Posterior cingulate gyrus (tissue), 11 donors: ENCODE measurements around the gene CDY2B.
"Not testable (repeated sequence)": the region's sequence is repeated elsewhere in the genome, so short reads cannot be mapped to it uniquely, and the experiment has no call there.

Experiments used
- DNase-seq, 10 donors: peaks; one replicate each; pipeline versions ENCODE4 v3.0.0 to v3.0.0-alpha.2; 2020 to 2021; ENCODE audit warnings: mixed read lengths in 3 of 10
- intact Hi-C: fragments of 100-400 bp; cut with DNase I; formaldehyde crosslinking; loops from one replicate; pipeline ENCODE4 v1.15.1; 2023

Gene CDY2B, protein sequence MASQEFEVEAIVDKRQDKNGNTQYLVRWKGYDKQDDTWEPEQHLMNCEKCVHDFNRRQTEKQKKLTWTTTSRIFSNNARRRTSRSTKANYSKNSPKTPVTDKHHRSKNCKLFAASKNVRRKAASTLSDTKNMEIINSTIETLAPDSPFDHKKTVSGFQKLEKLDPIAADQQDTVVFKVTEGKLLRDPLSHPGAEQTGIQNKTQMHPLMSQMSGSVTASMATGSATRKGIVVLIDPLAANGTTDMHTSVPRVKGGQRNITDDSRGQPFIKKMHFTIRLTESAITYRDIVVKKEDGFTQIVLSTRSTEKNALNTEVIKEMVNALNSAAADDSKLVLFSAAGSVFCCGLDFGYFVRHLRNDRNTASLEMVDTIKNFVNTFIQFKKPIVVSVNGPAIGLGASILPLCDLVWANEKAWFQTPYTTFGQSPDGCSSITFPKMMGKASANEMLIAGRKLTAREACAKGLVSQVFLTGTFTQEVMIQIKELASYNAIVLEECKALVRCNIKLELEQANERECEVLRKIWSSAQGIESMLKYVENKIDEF

DNA sequence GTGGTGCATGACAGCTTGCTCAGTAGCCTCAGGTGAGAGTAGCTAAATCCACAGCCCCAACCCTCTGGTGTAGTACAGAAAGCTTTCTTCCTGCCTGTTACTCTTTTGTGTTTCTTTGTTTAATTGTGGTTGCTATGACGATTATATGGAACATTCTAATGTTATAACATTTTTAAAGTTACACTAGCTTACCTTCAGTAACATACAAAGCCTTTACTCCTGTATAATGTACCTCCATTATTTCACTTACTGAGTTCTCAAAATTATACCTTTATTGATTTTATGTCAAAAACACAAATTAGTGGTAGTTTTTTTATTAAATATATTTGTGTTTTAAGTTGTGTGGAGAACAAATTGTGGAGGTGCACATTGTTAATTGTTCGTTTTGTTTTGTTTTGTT lies at the start of gene CDY2B:
Gene CDY2B (minus strand): TSS at position 101 of the 400 bp plus-strand sequence. CDS start 328 bp downstream, outside the sequence.
- intact Hi-C loops, result not testable (repeated sequence)

DNA sequence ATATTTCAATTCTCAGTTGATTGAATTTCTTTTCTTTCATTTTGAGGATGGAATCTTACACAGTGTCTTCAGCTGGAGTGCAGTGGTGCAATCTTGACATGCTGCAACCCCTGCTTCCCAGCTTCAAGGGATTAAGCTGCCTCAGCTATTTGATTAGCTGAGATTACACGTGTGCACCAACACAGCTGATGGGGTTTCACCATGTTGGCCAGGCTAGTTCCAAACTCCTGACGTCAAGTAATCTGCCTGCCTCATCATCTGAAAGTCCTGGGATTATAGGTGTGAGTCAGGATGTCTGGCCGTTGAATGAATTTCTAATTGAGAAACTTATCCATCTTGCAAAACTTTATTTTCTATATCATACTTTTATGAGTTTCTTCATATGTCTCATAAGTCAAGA lies 28.0 kb upstream of the CDY2B start:
- intact Hi-C loops, DNase-seq: not testable (repeated sequence)

More for the DNA sequence above, at the start of gene CDY2B:
- DNase-seq, result not testable (repeated sequence)

DNA sequence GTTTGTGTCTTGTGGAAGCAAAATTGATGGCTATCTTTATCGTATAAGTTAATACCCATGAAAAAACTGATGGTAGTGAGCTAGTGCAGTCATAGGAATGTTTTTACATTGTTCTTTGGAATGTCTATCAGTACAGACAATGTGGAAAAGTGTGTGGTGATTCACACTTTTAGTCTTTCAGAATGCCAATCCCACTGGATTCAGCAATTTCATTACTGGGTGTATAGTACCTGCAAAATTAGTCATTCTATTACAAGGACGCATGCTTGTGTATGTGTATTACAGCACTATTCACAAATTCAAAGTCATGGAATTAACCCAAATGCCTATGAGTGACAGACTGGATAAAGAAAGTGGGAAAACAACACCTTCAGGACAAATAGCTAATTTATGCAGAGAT lies 27.3 kb upstream of the CDY2B start:
- intact Hi-C loops, DNase-seq: not testable (repeated sequence)

DNA sequence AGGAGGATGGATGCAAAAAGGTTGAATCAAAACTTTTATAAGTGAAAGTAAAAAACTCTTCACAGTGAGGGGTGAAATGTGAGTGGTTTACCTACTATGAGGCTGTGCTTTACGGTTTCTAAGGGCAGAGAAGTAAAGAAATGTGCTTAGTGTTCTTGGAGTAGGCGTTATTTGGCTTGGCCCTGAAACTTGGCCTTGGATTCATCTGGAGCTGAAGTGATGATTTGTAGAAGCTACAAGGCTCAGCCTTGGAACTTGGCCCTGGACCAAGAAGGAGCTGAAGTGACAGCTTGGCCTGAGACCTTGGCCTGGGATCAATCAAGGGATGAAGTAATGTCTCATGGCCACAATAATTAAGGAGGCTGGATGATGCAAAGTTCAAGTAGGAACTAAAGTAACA lies 1.7 kb upstream of the CDY2B start:
- DNase-seq, intact Hi-C loops: not testable (repeated sequence)

DNA sequence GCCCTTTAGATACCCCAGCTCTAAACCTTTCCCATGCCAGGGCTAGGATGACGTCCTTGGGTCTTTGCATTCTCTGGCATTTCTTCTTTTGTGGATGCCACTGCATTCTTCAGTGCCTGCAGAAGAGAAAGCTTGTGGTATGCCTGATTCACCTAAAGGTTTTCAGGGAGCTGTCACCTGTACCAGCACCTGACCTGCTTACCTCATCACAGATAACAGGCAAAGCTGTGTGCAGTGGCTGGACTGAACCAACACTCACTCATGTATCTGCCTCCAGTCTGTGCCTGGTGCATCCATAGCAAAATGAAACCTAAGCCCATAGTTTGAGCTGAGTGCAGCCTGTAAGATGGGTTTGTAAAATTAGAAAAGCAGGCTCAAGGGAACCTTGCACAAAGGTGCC lies 3.3 kb downstream of the CDY2B start:
- DNase-seq, intact Hi-C loops: not testable (repeated sequence)

DNA sequence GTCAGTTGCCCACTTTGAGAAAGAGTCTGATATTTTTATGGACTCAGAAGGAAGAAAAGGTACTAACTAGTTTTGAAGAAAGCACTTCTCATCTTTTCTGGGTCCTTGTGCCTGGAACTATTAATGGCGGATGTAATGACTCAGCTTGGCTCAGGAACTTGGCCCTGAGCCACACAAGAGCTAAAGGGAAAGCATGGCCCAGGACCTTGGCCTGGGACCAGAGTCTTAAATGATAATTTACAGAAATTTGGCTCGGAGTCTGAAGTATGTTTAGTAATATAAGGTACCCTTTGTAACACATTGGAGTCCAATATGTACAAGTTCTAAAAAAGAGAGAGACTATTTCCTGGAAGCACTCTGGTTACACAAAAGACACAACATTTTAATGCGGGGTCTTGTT lies 4.6 kb downstream of the CDY2B start:
- intact Hi-C loops, DNase-seq: not testable (repeated sequence)

DNA sequence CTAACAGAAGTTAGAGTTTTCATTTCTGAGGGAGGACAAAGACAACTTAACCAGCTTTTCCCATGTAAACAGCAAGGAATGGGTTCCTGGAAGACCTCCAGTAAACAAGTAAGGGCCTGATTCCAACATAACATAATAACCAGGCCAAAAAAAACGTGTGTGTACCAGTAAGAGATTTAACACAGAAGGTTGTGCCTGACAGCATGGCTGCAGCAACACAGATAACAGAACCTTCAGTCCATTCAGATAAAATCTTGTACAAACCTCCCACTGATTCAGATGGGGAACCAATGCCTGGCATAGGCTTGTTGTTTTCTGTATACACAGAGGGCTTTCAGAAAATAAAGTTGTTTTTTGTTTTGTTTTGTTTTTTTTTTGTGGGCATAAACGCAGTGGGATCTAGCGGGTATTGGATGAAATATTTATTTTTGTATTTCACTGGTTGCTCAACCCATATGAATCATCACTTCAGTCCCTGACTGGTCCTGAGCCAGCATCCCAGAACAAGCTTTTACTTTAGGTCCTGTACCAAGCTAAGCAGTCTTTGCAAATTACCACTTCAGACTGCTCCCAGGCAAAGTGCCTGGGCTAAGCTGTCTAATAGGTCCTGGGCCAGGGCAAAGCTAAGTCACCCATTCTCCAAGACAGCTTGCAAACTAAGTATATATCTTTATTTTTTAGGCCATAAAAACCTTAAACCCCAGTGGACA lies 8.7 kb downstream of the CDY2B start:
- intact Hi-C loops, result not testable (repeated sequence)

DNA sequence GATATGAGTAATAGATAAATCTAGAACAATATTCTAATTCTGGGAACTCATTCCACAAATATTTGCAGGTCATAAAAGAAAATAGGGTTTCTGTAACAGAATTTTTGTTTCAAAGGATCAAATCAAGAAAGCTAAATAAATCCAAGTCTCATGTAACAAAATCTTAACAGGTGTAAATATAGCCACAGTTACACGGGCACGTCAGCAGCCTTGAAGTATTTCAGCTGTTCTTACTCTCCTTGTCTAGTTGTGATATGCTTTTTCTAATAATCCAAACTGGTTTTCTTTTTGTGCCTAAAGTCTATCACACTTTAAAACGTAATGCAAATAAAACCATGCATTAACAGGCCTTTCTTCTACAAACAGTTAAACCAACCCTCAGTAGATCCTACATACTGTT lies 9.3 kb downstream of the CDY2B start:
- DNase-seq, intact Hi-C loops: not testable (repeated sequence)

More for the DNA sequence above, 8.7 kb downstream of the CDY2B start:
- not testable (repeated sequence) for DNase-seq

DNA sequence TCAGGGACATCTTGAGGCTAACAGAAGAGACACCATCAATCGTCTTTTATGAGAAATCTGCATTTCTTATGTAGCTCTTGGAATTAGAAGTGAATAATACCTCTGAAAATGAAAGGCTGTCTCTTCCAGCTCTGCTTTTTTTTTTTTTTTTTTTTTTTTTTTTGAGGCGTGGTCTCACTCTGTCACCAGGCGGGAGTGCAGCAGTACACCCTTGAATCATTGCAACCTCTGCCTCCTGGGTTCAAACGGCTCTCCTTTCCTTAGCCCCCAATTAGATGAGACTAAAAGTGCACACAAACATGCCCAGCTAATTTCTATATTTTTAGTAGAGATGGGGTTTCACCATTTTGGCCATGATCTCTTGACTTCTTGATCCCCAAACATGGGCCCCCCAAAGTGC lies 12.2 kb downstream of the CDY2B start:
- DNase-seq, intact Hi-C loops: not testable (repeated sequence)

DNA sequence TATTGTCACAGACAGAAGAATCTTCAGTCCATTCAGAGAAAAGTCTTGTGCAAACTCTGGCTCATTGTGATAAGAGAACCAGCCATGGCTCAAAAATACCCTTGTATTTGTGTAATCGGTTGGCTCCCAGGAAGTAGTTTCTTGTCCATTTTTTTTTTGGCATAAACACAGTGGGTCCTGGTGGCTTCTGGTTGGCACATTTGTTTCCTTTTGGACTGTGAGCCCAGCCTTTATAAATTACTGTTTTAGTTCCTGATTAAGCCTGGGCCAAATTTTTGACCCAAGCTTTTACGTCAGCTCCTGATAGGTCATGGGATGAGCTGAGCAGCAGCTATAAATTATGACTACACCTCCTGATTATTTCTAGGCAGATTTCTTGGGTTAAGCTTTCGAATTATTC lies 19.4 kb downstream of the CDY2B start:
- intact Hi-C loops, result not testable (repeated sequence)

DNA sequence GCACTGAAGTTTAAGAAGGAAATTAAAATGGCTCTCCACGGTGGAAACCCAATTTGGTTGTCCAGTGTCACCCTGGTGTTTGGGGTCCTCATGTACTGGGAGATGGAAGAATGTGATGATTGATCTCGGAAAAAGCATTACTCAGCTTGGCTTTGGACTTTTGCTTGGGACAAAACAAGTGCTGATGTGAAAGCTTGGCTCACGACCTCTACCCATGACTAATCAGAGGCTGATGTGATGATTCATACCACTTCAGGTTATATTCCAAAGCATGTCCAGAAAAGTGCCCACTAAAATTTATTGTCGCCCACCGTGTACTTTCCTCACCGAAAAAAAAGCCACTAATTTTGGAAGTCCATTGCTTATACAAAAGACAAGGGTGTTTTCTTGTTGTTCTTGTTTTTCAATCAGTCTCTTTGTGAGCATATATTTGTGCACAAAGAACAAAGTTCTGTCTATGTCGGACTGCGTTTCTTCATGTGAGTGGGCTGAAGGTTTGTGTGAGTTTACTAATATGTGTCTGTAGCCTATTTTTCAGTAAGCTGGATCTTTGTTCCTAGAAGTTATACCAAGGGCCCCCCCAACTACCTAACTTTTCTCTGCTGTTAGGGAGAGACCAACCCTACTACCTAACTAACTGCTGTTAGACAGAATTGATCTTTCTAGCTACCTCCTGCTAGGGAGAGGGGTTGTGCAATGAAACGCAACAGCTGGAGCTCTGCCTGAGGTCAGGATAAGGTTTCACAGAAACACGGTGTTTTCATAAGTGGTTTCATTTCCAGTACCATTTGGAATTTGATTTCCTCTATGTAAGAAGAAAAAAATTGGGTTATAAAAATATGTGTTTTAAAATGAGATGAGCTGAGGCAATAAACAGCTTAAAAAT lies 22.8 kb downstream of the CDY2B start:
- intact Hi-C loops, DNase-seq: not testable (repeated sequence)

More for the DNA sequence above, 19.4 kb downstream of the CDY2B start:
- not testable (repeated sequence) for DNase-seq

DNA sequence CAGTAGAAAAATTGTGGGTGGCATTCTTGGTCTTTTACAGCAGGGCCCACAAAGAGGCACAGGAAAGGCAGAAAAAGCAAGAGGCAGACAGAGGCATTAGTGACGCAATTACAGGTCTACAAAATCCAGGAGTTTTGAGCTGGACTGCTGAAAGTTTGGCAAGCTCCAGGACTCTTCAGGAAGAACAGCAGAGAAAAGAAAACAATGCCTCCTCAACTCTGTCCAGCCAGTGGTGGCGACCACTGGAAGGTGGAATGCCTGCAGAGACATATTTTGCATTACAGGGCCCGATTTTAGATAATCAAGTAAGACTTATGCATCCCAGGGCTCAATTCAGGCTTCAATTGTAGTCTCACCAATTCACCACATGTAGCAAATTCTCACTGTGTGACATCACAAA lies 23.5 kb downstream of the CDY2B start:
- intact Hi-C loops, DNase-seq: not testable (repeated sequence)

DNA sequence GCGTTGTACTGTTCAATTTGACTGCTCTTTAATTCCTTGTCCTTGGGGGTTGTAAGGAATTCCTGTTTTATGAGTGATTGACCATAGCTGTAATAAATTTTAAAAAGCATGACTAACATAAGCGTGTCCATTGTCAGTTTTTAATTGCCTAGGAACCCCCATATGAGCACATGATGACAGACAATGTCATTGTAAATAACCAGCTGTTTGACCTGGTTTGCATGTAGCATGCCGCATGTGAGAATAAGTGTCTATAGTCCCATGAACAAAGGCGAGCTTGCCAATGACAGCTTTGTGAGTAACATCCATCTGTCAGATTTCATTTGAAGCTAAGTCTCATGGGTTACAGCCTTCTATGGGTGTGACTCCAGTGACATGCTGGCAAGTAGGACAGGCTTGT lies 30.9 kb downstream of the CDY2B start:
- intact Hi-C loops, DNase-seq: not testable (repeated sequence)

DNA sequence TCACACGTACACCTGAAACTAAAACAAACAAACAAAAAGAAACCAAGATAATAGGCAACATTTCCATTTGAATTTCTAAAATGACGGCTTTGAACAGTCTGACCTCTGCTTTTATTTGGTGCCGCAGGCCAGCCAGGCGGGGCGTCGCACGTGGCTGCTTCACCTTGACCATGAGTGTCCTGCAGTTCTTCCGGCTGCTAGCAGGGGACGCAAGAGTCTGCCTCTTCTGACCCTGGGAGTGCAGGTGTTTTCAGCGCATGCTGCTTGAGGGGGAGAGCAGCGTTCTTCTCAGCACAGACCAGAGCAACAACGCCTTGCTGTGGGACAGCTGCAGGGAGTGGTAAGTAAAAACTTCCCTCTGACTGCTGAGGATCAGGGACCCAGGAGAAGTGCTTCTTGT lies 47.9 kb downstream of the CDY2B start:
- DNase-seq, intact Hi-C loops: not testable (repeated sequence)
